GM12801 (cell line): Measurements from ENCODE around the gene TLCD1.

Source experiments
- TF ChIP-seq, protein P1 (sequence below): IDR thresholded peaks from one replicate; pipeline ENCODE4 v1.5.1; 2011; ENCODE audit warnings: control low read depth; ENCODE audit not compliant: insufficient read length; ENCODE audit errors: extremely low read depth

Gene TLCD1

DNA sequence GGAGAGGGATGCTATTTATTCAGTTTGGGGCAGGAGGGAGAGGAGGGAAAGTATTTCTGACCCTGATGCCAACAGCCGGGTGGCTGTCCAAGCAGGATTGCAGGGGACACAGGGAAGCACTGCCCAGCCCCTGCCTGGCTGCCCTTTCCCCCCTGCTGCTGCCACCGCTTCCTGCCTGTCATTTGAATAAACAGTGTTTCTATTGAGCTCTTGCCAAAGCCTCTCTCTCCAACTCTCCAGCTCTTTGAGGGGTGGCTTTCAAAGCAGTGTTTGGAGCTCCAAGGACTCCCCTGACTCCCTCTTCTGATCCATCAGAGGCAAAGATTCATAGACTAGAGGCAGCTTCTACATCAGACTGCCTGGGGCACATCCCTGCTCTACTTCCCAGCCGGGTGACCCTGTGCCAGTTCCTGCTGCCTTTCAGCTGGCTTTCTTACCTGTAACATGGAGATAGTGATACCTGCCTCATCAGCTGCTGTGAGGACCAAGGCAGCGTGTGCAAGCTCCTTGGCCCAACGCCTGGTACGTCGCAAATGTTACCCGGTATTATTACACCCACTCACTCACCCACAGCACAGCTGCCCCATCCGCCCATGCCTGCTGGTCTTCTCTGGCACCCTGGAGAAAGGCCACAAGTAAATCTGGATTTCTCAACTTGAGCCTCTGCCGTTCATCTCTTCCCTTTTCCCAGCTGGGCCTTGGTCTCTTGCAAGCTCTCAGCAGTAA, 23.8 kb downstream of the TLCD1 start:
- TF ChIP-seq, protein P1, sequence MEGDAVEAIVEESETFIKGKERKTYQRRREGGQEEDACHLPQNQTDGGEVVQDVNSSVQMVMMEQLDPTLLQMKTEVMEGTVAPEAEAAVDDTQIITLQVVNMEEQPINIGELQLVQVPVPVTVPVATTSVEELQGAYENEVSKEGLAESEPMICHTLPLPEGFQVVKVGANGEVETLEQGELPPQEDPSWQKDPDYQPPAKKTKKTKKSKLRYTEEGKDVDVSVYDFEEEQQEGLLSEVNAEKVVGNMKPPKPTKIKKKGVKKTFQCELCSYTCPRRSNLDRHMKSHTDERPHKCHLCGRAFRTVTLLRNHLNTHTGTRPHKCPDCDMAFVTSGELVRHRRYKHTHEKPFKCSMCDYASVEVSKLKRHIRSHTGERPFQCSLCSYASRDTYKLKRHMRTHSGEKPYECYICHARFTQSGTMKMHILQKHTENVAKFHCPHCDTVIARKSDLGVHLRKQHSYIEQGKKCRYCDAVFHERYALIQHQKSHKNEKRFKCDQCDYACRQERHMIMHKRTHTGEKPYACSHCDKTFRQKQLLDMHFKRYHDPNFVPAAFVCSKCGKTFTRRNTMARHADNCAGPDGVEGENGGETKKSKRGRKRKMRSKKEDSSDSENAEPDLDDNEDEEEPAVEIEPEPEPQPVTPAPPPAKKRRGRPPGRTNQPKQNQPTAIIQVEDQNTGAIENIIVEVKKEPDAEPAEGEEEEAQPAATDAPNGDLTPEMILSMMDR, result no peak

DNA sequence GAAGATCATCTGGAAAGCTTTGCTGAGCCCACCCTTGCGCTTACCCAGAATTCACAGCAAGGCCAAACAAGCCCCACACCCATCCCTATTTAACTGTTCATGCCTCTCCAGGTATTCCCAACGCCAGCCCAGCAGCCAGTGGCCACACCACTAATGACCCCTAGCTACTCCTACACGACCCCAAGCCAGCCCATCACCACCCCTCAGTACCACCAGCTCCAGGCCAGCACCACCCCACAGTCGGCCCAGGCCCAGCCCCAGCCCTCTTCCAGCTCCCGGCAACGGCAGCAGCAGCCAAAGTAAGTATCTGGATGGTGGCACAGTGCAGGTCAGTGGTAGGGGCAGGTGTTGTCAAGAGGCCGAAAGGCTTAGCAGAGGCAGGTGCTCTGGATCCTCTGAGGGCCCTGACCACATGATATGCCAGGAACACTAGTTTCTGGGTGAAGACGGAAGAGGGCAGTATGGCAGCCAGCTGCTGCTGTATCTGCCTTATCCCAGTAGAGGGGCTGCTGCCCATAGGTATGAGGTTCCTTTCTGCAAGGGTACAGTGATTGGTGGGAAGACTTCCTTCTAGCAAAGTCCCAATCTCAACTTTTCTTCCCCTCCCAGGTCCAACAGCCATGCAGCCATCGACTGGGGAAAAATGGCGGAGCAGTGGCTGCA, 25.1 kb downstream of the TLCD1 start:
- TF ChIP-seq, protein P1, result no peak

DNA sequence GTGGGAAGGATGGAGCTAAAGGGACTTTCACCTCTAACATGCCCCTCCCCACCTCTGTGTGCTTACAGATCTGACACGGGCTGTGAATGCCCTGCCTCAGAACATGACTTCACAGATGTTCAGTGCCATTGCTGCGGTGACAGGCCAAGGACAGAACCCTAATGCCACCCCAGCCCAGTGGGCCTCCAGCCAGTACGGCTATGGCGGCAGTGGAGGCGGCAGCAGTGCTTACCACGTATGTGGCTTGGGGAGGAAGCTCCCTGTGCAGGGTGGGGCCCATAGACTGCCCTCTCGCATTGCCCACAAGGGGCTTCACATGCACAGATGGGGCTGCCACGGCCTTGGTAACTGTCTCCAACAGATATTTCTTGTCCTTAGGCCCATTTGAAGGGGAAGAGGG, 25.8 kb downstream of the TLCD1 start:
- TF ChIP-seq, protein P1, result no peak

DNA sequence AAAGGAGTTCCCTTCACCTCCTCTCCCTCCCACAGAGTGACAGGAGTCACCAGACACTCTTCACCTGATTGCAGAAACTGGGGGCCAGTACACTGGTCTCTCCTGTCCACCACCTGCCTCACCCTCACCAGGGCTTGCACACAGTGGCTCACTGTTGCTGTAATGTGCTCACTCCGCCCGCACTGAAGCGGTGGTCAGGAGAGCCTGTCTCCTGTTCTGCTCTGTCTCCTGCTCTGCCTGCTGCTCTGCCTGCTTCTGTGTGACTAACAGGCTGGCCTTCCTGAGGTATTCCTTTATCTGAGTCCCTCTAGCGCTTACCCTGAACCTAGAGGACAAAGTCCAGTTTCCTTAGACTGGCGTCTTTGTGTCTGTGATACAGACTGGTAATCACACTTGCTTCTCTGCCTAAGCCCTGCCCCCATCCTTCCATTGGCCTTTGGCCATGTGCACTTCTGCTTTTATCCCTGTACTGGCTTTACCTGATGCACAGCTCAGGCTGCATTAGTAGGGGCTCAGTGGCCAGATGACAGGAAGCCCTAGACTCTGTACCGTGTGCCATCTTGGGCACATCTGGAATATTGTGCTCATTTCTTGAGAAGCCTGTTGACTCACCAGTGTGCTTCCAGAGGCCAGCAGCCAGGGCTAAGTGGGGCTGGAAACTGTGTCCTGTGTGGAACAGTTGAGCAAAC, 27.6 kb downstream of the TLCD1 start:
- TF ChIP-seq, protein P1, result no peak

DNA sequence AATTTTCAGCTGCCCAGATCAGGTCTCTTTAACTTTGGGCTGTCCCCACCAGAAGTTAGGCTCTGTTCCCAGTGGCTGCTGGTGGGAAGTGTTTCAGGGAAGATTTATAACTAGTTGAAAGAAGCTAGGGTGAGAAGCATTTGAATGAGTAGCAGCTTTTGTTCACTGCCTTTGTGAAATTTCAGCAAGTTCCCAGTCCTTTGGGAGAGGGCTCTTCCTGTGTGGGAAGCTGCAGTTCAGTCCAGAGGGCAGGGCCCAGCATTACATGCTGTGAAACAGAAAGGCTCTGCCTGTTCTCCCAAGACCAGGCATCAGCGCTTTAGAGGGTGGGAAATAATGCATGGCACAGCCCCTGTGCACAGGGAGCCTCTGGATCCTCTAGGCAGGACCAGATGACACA, 32.2 kb downstream of the TLCD1 start:
- TF ChIP-seq, protein P1, result no peak

DNA sequence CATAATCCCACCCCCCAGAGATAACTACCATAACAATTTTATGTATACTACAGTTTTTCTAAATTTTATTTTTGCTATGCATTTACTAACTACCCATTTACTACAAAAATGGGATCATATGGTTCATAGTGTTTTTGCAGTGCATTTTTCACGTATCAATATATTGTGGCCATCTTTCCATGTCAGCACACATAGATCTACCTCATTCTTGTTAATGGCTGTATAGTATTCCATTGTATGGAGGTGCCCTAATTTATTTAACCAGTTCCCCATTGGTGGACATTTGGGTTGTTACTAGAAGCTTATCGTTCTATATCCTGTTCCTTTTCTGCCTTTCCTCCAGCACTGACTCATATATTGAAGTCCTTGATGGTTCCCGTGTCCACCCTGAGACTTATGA, 37.0 kb downstream of the TLCD1 start:
- TF ChIP-seq, protein P1, result no peak

DNA sequence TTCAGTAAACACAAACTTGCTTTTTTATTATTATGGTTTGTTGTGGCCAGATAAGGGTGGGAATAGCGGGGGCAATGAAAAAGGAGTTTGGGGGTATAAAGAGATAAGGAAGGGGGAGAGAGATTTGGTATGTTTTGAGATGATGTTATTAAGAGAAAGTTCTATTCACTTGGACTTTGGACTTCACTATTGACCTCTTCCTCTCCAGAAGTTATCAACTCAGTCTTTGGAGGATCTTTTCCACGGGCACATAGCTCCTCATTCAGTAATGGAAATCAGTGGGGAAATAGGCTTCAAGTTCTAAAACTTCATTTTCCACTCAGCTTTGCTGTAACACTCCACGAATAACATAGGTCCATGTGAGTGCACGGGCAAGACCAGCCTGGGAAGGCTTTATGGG, 37.6 kb downstream of the TLCD1 start:
- TF ChIP-seq, protein P1, result no peak
